Astrocyte of the cerebellum (primary cell): ENCODE data around the gene IKZF3.

Experiments
- DNase-seq: peaks from one replicate; pipeline ENCODE4 v3.0.0-alpha.2; 2011; ENCODE audit warnings: low read depth
- H3K4me3 ChIP-seq: 2 replicates; pipeline ENCODE4 v1.5.1; 2011; ENCODE audit warnings: mild to moderate bottlenecking, low read depth, low read length, moderate library complexity
- in situ Hi-C: cut with HindIII; loops from 2 replicates; pipeline ENCODE4 v1.10.0; 2017; ENCODE audit warnings: low sequenced_read_pairs
- TF ChIP-seq, protein P1 (sequence below): IDR thresholded peaks from 2 replicates; pipeline ENCODE4 v1.5.1; 2012; ENCODE audit warnings: low read length, low read depth, moderate library complexity, mild to moderate bottlenecking; ENCODE audit errors: missing control alignments

IKZF3 gene

DNA sequence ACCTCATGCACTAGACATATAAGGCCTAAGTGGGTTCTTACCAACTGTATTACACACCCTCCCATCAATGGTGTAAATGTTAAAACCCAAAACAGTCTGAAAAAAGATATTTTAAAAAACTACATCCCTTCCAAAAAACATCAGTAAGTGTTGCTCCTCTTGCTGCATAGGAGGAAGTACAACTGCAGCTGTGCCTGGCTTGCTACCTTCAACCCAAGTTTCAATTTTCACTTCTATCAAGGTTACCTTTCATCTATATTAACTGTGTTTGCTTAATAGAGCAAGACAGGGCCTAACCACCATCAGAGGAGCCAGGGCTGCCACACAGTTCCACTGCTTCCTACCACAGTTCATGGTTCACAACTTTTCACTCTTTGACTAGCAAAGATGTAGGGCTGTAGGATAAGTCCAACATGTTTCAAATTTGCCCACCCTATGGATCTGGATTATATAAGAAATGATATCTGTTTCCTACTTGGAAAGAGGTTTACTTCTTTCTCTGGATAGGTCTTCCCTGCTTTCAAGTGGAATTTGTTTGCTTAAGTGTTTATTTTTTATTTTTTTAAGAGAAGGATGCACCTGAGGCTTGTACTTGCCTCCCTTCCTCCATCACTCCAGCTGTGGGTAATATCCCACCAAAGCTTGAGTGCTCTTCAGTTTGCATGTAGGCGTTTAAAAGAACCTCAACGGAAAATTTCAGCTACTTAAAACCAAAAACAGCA is 69.7 kb downstream of the IKZF3 start:
- TF ChIP-seq, protein P1, sequence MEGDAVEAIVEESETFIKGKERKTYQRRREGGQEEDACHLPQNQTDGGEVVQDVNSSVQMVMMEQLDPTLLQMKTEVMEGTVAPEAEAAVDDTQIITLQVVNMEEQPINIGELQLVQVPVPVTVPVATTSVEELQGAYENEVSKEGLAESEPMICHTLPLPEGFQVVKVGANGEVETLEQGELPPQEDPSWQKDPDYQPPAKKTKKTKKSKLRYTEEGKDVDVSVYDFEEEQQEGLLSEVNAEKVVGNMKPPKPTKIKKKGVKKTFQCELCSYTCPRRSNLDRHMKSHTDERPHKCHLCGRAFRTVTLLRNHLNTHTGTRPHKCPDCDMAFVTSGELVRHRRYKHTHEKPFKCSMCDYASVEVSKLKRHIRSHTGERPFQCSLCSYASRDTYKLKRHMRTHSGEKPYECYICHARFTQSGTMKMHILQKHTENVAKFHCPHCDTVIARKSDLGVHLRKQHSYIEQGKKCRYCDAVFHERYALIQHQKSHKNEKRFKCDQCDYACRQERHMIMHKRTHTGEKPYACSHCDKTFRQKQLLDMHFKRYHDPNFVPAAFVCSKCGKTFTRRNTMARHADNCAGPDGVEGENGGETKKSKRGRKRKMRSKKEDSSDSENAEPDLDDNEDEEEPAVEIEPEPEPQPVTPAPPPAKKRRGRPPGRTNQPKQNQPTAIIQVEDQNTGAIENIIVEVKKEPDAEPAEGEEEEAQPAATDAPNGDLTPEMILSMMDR = no peak
- in situ Hi-C loops = no loop called here
- H3K4me3 ChIP-seq = no peak overlapping the region
- no peak for DNase-seq

DNA sequence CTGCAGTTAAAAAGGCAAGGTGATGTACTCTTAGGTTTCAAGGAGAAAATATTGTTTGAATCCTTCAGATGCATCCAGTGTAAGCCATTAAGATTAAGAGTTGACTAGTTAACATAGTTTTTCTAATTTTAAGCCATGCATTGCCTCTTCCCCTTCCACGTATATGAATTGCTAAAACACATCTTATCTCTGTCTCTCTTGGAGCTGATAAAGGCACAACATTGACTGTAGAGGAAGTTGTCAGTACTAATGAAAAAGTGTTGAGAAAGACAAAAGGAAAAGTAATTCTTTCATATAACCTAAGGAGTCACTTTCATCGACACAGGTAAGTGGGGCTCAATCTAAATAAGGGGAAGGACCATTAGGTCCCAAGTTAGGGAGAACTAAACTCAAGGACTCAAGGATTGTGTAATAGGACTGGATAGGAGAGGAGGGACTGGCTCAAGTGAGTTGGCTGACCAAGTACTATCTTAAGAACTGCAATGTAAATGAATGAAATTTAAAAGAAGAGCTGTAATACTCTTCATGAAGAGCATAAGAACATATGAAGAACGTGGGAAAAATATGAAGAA is 70.7 kb downstream of the IKZF3 start:
- DNase-seq = no peak
- in situ Hi-C loops = no loop called here
- no peak overlapping the region for H3K4me3 ChIP-seq
- TF ChIP-seq, protein P1 = no peak

DNA sequence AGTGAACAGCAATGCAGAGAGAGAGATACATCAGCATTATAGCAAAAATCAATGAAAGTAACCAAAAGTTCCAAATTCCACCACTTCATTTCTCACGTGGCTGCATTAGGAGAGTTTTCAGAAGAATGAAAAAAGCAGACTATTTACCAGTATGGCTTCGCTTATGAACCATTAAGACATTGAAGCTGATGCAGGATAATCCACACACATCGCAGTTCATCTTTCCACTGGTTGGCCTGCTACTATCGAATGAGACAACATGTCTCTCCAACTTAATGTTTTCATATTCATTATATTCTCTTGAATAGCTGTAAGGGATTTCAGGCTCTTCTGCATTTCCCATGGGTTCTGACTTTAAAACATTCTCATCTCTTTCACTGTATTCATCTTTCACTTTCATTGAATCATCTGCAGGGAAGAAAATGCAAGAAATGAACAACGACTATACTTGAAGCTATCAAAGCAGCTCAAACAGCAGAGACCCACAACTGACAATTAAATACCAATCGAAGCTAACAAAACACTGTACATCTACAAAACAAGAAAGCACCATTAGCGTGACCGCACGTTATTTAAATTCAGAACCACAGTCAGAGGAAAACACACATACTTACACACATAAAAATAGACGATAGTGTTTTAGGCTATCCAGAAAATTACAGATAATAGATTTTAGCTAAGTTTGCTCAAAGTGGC is 71.4 kb downstream of the IKZF3 start:
- TF ChIP-seq, protein P1 = no peak
- in situ Hi-C loops = no loop called here
- no peak for DNase-seq
- H3K4me3 ChIP-seq = no peak overlapping the region

DNA sequence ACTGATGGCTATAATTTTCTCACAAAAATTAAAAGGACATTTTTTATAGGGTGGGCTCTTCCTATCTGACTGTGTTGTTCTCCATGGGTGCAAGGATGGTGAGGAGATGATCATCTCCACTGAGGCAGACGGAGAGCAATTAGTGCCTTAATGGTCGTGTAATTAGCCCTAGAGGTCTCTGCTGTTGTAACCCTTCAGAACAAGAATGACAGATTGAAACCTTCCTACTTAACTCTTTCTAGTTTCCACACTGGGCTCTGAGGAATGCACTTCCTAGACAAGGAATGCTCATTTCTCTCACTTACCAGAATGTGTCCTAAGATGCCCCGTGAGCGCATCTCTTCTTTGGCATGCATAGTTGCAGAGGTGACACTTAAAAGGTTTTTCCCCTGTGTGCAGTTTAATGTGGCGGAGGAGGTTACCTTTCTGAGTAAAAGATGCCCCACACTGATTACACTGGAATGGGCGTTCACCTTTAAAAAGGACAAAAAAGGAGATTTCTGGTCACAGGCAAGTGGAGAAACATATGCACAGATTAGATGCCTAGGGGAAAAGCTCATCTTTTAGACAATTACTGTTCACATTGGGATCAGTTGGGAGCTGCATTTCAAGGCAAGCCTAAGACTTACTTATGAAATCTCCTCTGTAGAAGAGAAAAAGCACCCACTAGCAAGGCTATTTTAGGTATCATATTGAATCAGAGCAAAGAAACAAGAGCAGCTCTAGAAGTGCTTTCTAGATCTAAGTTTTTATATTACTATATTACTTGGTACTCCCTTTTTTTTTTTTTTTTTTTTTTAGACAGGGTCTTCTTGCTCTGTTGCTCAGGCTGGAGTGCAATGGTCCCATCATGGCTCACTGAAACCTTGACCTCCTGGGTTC is 72.8 kb downstream of the IKZF3 start:
- DNase-seq = no peak
- in situ Hi-C loops = no loop called here
- TF ChIP-seq, protein P1 = no peak
- H3K4me3 ChIP-seq = no peak overlapping the region

DNA sequence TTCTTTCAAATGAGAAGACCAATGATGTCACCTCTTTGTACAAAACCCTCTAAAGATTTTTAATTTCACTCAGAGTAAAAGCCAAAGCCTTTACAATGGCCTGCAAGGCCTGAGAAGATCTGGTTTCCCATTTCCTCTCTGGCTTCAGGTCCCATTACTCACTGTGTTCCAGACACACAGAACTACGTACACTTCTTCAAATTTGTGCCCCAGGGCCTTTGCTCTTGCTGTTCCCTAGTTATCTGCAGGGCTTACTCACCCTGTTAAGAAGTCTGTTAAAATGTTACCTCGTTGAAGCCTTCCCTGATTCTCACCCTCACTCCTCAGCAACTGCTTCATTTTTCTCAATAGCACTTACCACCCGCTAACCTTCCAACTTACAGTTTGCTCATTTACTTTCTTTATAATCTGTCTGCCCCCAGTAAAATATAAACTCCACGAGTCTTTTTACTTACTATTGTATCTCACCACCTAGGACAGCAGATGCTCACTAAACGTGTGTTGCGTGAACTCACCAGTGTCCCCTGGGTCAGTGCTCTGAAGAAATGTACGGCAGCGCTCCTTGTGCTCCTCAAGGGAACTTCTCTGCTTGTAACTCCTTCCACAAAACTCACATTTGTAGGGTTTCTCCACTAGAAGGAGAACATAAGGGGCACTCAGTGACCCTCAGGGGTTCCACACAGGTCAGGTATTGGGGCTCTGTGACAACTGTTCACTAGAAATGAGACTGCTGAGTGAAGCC is 76.2 kb downstream of the IKZF3 start:
- DNase-seq = no peak
- no peak overlapping the region for H3K4me3 ChIP-seq

More for the DNA sequence above, 76.2 kb downstream of the IKZF3 start:
- in situ Hi-C loops = loop anchor here (10.0 kb wide), 1 partner anchor 213 kb away; no protein-coding TSS in a partner anchor
- TF ChIP-seq, protein P1 = no peak
